Hair follicular keratinocyte (primary cell): ENCODE measurements around the gene MYH14. TPM values are rescaled to one million over a fixed set of nuclear protein-coding genes. Genes with fewer than 3 reads are reported as not detected.

ENCODE experiments used
- total RNA-seq: library from RNA; depleted of rRNA; stranded (reverse); fragments of >200 nt; gene quantifications from 2 replicates; pipeline ENCODE4 v1.2.3, GENCODE V29; 2015

MYH14 gene
- total RNA-seq = 0.08 and 0.23 TPM in 2 replicates

DNA sequence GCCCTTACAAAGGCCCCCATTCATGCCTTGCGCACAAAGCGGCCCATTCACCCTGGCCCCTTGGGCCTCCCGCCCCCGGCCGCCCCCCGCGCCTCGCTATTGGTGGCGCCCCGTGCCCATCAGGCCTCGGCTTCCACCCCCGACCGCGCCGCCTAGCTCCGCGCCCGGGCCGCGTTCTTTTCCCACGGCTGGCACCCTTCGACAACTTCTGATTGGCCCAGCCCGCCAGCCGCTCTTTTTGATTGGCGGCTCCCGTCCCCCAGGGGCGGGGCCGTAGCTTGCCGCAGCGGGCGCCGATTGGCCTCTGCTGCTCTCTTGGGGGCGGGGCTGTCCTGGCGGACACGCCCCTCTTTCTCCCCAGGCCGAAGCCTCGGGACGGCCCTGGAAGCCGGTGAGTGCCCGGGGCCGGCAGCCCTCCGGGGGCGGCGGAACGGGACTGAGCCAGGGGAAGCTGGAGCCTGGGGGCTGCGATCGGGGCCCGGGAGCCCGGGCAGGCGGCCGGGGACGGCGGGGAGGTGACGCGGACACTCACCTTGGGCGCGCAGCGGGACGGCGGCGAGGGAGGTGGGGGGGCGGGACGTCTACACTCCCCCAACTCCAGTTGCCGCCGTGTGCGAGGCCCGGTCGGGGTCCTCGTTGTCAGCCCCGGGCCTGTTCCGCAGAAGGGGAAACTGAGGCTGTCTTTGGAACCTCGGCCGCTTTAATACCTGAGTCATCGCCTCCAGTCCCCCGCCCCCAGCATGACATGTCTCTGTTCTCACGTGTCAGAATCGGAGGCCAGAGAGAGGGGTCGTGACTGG is at the start of gene MYH14:
Gene MYH14 (plus strand): TSS at position 342 of the 800 bp plus-strand sequence. CDS start 6,744 bp downstream, outside the sequence.

DNA sequence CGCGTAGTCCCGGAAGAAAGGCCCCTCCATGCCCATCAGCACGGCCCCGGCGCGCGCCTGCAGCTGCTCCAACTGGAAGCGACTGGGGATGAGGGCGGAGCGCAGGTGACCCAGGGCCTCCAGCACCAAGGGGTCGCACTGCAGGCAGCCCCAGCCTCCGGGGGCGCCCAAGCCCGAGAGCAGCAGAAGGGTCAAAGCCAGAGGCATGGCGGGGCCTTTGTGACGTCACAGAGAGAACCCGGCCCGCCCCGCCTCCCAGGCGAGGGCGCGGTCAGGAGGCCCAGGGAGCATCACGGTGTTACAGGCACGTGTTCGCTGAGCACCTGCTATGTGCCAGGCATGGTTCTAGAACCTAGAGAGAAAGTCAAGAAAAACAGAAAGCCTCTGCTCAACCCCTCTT is 40.4 kb upstream of the MYH14 start, which contains the start of gene IZUMO2:
Gene IZUMO2 (minus strand): TSS at position 294 of the 400 bp plus-strand sequence. CDS start 87 bp downstream, at position 207.

DNA sequence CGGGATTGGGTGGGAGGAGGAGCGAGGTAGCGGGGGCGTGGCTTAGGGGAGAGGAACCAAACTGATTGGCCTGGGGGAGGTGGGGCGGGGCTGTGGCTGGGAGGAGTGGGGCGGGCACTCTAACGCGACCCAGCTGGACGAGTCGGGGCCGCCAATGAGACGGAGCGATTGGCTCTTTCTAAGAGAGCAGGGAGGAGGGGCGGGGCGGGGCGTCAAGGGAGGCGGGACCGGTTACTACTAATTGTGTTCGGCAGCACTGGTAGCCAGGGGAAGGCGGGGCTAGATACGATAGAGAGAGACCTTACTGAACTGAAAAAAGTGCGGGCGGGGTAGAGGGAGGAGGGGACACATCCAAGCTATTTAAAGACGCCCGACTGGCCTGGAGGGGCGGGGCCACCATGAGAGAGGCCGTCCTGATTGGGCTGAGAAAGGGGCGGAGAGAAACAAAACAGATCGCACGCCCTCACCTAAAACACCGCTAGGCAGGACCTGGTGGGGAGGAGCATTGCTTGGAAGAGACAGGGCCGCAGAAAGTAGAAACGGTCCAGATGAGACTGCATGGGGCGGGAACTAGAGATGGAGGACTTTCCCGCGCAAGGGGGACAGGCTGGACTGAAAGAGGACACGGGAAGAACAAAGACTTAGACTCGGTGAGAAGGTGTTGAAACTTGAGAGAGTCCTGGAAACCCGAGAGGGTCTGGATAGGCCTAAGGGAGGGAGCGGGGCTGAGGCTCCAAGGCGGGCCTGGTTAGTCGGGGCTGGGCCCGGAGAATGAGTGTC is 125.9 kb downstream of the MYH14 start, which contains the start of gene KCNC3:
Gene KCNC3 (minus strand): TSS at position 232 of the 780 bp plus-strand sequence. CDS start 295 bp downstream, outside the sequence.

Other genes starting within 250 kb of the MYH14 start
- gene SIGLEC11, start 242.4 kb upstream of the MYH14 start, total RNA-seq = not detected in 2 replicates
- gene VRK3, start 178.2 kb upstream of the MYH14 start, total RNA-seq = 22.0 and 29.4 TPM in 2 replicates
- 5.6 and 7.2 TPM in 2 replicates for gene ZNF473, start 177.6 kb upstream of the MYH14 start, total RNA-seq
- not detected in 2 replicates for gene IZUMO2, start 40.3 kb upstream of the MYH14 start, total RNA-seq
- gene KCNC3, start 125.8 kb downstream of the MYH14 start, total RNA-seq = not detected in 2 replicates
- gene NAPSA, start 162.0 kb downstream of the MYH14 start, total RNA-seq = 0.15 and 0.23 TPM in 2 replicates
- gene NR1H2, start 172.8 kb downstream of the MYH14 start, total RNA-seq = 57.8 and 77.5 TPM in 2 replicates
- 40.3 and 64.4 TPM in 2 replicates for gene POLD1, start 180.7 kb downstream of the MYH14 start, total RNA-seq
- gene SPIB, start 215.3 kb downstream of the MYH14 start, total RNA-seq = not detected in 2 replicates
- gene MYBPC2, start 229.3 kb downstream of the MYH14 start, total RNA-seq = not detected in 2 replicates